H1 (cell line): ENCODE measurements around the gene NKPD1. TPM values are rescaled to one million over a fixed set of nuclear protein-coding genes. Genes with fewer than 3 reads are reported as not detected.

Source experiments
- CTCF ChIA-PET: fragments of 300-600 bp; sonication (Branson Sonifier 250); formaldehyde crosslinking; loops from one replicate; lab custom pipeline; 2021; ENCODE audit not compliant: partially characterized antibody; lab: Charles Lee
- POLR2A ChIA-PET: fragments of 300-600 bp; sonication (Branson Sonifier 250); formaldehyde crosslinking; loops from one replicate; lab custom pipeline; 2021; ENCODE audit warnings: inconsistent platforms; ENCODE audit not compliant: partially characterized antibody; lab: Charles Lee
- DNase-seq, 2 experiments: peaks; one replicate each; pipeline versions ENCODE4 v3.0.0 to v3.0.0-alpha.2; 2010 to 2022; ENCODE audit warnings: low spot score in 2 of 2, low read depth in 1 of 2, mixed read lengths in 1 of 2
- FAIRE-seq: peaks from 2 replicates; lab custom pipeline; 2011; peaks lifted over from hg19 to GRCh38; lab: Jason Lieb, UNC
- H2AFZ ChIP-seq: 2 replicates; pipeline ENCODE4 v1.8.1; 2012; ENCODE audit warnings: low read length, inconsistent platforms
- H2AK5ac ChIP-seq: 2 replicates; pipeline ENCODE4 v1.6.1; 2013; ENCODE audit warnings: low read depth, low read length
- H2BK120ac ChIP-seq: replicated peaks from 2 replicates; pipeline ENCODE3; 2013; ENCODE audit warnings: low read depth, low read length, inconsistent platforms
- H2BK12ac ChIP-seq: 2 replicates; pipeline ENCODE4 v1.6.1; 2013; ENCODE audit warnings: low read depth, low read length
- H2BK15ac ChIP-seq: 2 replicates; pipeline ENCODE4 v1.6.1; 2013; ENCODE audit warnings: low read length
- H2BK20ac ChIP-seq: 2 replicates; pipeline ENCODE4 v1.6.1; 2013; ENCODE audit warnings: low read length
- H2BK5ac ChIP-seq: 2 replicates; pipeline ENCODE4 v1.6.1; 2013; ENCODE audit warnings: low read depth, low read length
- H3K14ac ChIP-seq: 2 replicates; pipeline ENCODE4 v1.6.1; 2013; ENCODE audit warnings: inconsistent platforms; ENCODE audit not compliant: insufficient read length
- H3K18ac ChIP-seq: 2 replicates; pipeline ENCODE4 v1.6.1; 2013; ENCODE audit warnings: low read length; ENCODE audit errors: extremely low read depth
- H3K23ac ChIP-seq: 2 replicates; pipeline ENCODE4 v1.6.1; 2013; ENCODE audit warnings: inconsistent platforms; ENCODE audit not compliant: insufficient read length
- H3K23me2 ChIP-seq: 2 replicates; pipeline ENCODE4 v1.6.1; 2013; ENCODE audit warnings: low read depth, low read length
- H3K27ac ChIP-seq: 2 replicates; pipeline ENCODE4 v1.6.1; 2011; ENCODE audit warnings: low read depth, low read length, inconsistent platforms
- H3K27me3 ChIP-seq, 4 experiments: replicated peaks in 1 of 4; 1 replicate in 1 of 4; 2 replicates in 3 of 4; pipeline versions ENCODE4 v1.6.1 to v1.8.1; 2011 to 2013; ENCODE audit warnings: low read length in 3 of 4, mild to moderate bottlenecking in 3 of 4, inconsistent platforms in 2 of 4, mixed read lengths in 2 of 4, moderate library complexity in 1 of 4; ENCODE audit not compliant: control insufficient read depth in 3 of 4, insufficient read depth in 3 of 4; ENCODE audit errors: extremely low read depth in 1 of 4
- H3K36me3 ChIP-seq, 4 experiments: 2 replicates each; pipeline versions ENCODE4 v1.6.1 to v1.8.1; 2011 to 2013; ENCODE audit warnings: mild to moderate bottlenecking in 4 of 4, low read length in 3 of 4, moderate library complexity in 2 of 4, control low read depth in 1 of 4, inconsistent platforms in 1 of 4; ENCODE audit not compliant: insufficient read depth in 4 of 4, control insufficient read depth in 2 of 4
- H3K4ac ChIP-seq: replicated peaks from 2 replicates; pipeline ENCODE3; 2013; ENCODE audit warnings: low read length, low read depth, mixed read lengths, inconsistent platforms; ENCODE audit not compliant: insufficient read length
- H3K4me1 ChIP-seq, 4 experiments: replicated peaks in 1 of 4; 1 replicate in 1 of 4; 2 replicates in 3 of 4; pipeline versions ENCODE4 v1.6.1 to v1.8.1; 2011 to 2013; ENCODE audit warnings: low read length in 3 of 4, inconsistent platforms in 2 of 4, mixed read lengths in 1 of 4; ENCODE audit not compliant: insufficient read depth in 4 of 4, control insufficient read depth in 3 of 4
- H3K4me2 ChIP-seq, 2 experiments: 2 replicates each; pipeline versions ENCODE4 v1.6.1 to v1.8.1; 2011 to 2013; ENCODE audit warnings: low read depth in 2 of 2, low read length in 2 of 2, control low read depth in 1 of 2, inconsistent platforms in 1 of 2, mild to moderate bottlenecking in 1 of 2; ENCODE audit not compliant: insufficient read depth in 1 of 2
- H3K4me3 ChIP-seq, 4 experiments: fragments of 200-600, 300-600 bp in 1 of 4; sonication (generic), shearing (Covaris generic), sonication (Bioruptor Twin) in 1 of 4; 2 replicates each; pipeline versions ENCODE4 v1.5.1 to v1.8.1; 2011 to 2016; ENCODE audit warnings: low read length in 4 of 4, low read depth in 3 of 4, control low read depth in 2 of 4, inconsistent platforms in 2 of 4, mild to moderate bottlenecking in 2 of 4, mixed read lengths in 1 of 4, moderate library complexity in 1 of 4; ENCODE audit not compliant: insufficient read depth in 2 of 4; ENCODE audit errors: extremely low read depth in 1 of 4
- H3K56ac ChIP-seq: replicated peaks from 2 replicates; pipeline ENCODE3; 2013; ENCODE audit warnings: low read depth, mild to moderate bottlenecking, mixed read lengths, low read length, inconsistent platforms; ENCODE audit not compliant: insufficient read length
- H3K79me1 ChIP-seq: 2 replicates; pipeline ENCODE4 v1.6.1; 2013; ENCODE audit warnings: low read depth, low read length, control low read depth
- H3K79me2 ChIP-seq, 2 experiments: 2 replicates each; pipeline versions ENCODE4 v1.6.1 to v1.8.1; 2012 to 2013; ENCODE audit warnings: low read length in 2 of 2, mild to moderate bottlenecking in 2 of 2, inconsistent platforms in 1 of 2; ENCODE audit not compliant: insufficient read depth in 2 of 2, control insufficient read depth in 1 of 2
- H3K9ac ChIP-seq, 4 experiments: replicated peaks in 1 of 4; 1 replicate in 1 of 4; 2 replicates in 3 of 4; pipeline versions ENCODE4 v1.6.1 to v1.8.1; 2011 to 2013; ENCODE audit warnings: low read depth in 3 of 4, low read length in 3 of 4, control low read depth in 2 of 4, mild to moderate bottlenecking in 2 of 4, moderate library complexity in 2 of 4, inconsistent platforms in 1 of 4; ENCODE audit errors: extremely low read depth in 1 of 4
- H3K9me3 ChIP-seq, 2 experiments: 2 replicates each; pipeline versions ENCODE4 v1.6.1 to v1.8.1; 2012 to 2013; ENCODE audit warnings: mild to moderate bottlenecking in 2 of 2, moderate library complexity in 2 of 2, control low read depth in 1 of 2, inconsistent platforms in 1 of 2, low read depth in 1 of 2, low read length in 1 of 2, mixed read lengths in 1 of 2; ENCODE audit not compliant: insufficient read depth in 2 of 2
- H4K20me1 ChIP-seq, 2 experiments: replicated peaks in 1 of 2; 2 replicates each; pipeline versions ENCODE3 to v1.8.1; 2011 to 2013; ENCODE audit warnings: inconsistent platforms in 2 of 2, low read length in 2 of 2, mild to moderate bottlenecking in 1 of 2; ENCODE audit not compliant: insufficient read depth in 2 of 2, control insufficient read depth in 1 of 2
- H4K5ac ChIP-seq: 2 replicates; pipeline ENCODE4 v1.6.1; 2013; ENCODE audit warnings: low read length, low read depth, mixed read lengths, inconsistent platforms; ENCODE audit not compliant: insufficient read length
- H4K8ac ChIP-seq: 2 replicates; pipeline ENCODE4 v1.8.0; 2013; ENCODE audit warnings: mild to moderate bottlenecking, moderate library complexity, low read length, inconsistent platforms; ENCODE audit not compliant: insufficient read depth; ENCODE audit errors: extremely low read depth
- H4K91ac ChIP-seq: replicated peaks from 2 replicates; pipeline ENCODE3; 2013; ENCODE audit warnings: low read length, mixed read lengths, inconsistent platforms; ENCODE audit not compliant: insufficient read length
- ASH2L ChIP-seq: fragments of 200-600, 300-600 bp; sonication (generic); IDR thresholded peaks from one replicate; pipeline ENCODE4 v1.7.1; 2017; ENCODE audit warnings: low read length
- EZH2 ChIP-seq: fragments of 200-600 bp; sonication (generic); IDR thresholded peaks from 2 replicates; pipeline ENCODE4 v1.7.1; 2012; ENCODE audit warnings: low read depth, mild to moderate bottlenecking, moderate library complexity, low read length, inconsistent platforms; ENCODE audit not compliant: severe bottlenecking
- KDM1A ChIP-seq: fragments of 200-600, 300-600 bp; sonication (generic); IDR thresholded peaks from 2 replicates; pipeline ENCODE4 v1.7.1; 2016; ENCODE audit warnings: mild to moderate bottlenecking, low read length, borderline replicate concordance
- KDM5A ChIP-seq: fragments of 200-600 bp; IDR thresholded peaks from 2 replicates; pipeline ENCODE4 v1.7.1; 2012; ENCODE audit warnings: mild to moderate bottlenecking, low read length, inconsistent platforms, mixed read lengths
- POLR2AphosphoS5 ChIP-seq: IDR thresholded peaks from 2 replicates; pipeline ENCODE4 v1.6.1; 2011; ENCODE audit warnings: low read depth, low read length
- RNF2 ChIP-seq: fragments of 200-900, 300-1000 bp; sonication (generic); IDR thresholded peaks from 2 replicates; pipeline ENCODE4 v1.7.1; 2016; ENCODE audit warnings: borderline replicate concordance, low read depth, mild to moderate bottlenecking, antibody characterized with exemption, low read length; ENCODE audit not compliant: poor library complexity, severe bottlenecking; ENCODE audit errors: missing control alignments
- SIX5 ChIP-seq: IDR thresholded peaks from 2 replicates; pipeline ENCODE4 v1.6.1; 2011; ENCODE audit warnings: mild to moderate bottlenecking, low read depth, low read length
- SP1 ChIP-seq: IDR thresholded peaks from 2 replicates; pipeline ENCODE4 v1.6.1; 2011; ENCODE audit warnings: low read depth, low read length
- WGBS, 2 experiments: shearing (Covaris generic) in 1 of 2; methylation state at CpG; one replicate each; pipeline versions ENCODE4 v1.1.6 to v1.1.7; 2013 to 2015; ENCODE audit warnings: low lambda C conversion rate in 2 of 2, mixed read lengths in 2 of 2, inconsistent platforms in 1 of 2, low coverage in 1 of 2, missing lambda C conversion rate in 1 of 2; ENCODE audit not compliant: insufficient replicate concordance in 2 of 2, insufficient coverage in 1 of 2, insufficient read length in 1 of 2; ENCODE audit errors: extremely low coverage in 1 of 2, missing lambda C conversion rate in 1 of 2; 5-methylcytosine and 5-hydroxymethylcytosine counted together
- polyA plus RNA-seq, 7 experiments: library from polyadenylated mRNA; depleted of rRNA in 3 of 7; stranded (reverse) in 5 of 7; unstranded in 2 of 7; fragments of >200 nt in 5 of 7; fragments of 200-250 nt in 2 of 7; gene quantifications; 1 replicate in 5 of 7; 2 replicates in 1 of 7; 4 replicates in 1 of 7; pipeline versions ENCODE4 v1.2.1 to v1.2.3, GENCODE V29; 2011 to 2013; ENCODE audit warnings: missing spikeins in 2 of 7, mixed read lengths in 2 of 7
- total RNA-seq: library from RNA; stranded (reverse); fragmentation: NEBNext Ultra II Directional; extraction: Animal tissue kit (Norgen Biotek cat#: 25700); gene quantifications from 2 replicates; pipeline ENCODE4 v1.2.1, GENCODE V29; 2021
- TF ChIP-seq, protein P1 (sequence below): IDR thresholded peaks from 2 replicates; pipeline ENCODE4 v1.6.1; 2012; ENCODE audit warnings: inconsistent platforms
- TF ChIP-seq, protein P2 (sequence below): IDR thresholded peaks from 2 replicates; pipeline ENCODE4 v1.6.1; 2011; ENCODE audit warnings: low read length, improper control_type of control experiment

NKPD1 gene
- total and polyA plus RNA-seq, 2 of the 8 experiments (the other 6 are each of a cell fraction or from before 2014, with no cell fraction given) = 0.30 to 0.39 TPM

DNA sequence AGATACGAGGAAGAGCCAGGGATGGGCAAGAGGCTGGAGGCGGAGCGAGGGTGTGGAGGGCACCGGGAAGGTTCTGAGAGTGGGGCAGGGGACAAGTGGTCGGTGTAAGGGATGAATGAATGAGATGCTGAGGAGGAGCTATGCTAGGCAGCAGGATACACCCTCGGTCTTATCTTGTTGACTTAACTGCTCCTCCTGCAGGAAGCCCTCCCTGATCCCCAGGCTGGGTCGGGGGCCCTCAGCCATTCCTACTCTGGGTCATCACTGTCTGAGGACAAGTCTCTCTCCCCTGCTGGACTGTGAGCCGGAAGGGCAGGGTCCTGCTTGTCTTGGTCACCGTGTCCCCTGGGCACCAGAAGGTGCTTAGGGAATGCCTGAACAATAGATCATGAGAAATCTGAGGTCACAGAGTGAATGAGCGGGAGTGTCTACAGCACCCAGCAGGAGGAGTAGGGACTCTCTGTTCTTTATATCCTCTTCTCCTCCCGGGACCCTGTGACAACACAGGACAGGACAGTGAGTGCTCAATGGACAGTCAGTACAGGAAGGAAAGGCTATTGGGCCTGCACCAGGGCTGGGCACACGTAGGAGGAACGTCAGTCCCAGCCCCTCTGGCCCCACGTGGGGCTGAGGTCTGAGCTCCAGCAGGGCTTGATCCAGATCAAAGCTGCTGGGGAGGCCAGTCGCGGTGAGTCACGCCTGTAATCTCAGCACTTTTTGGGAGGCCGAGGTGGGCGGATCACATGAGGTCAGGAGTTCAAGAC lies 6.5 kb downstream of the NKPD1 start:
- Histone ChIP-seq H4K8ac (peak overlapping the region; percentile 8), H3K4ac (no peak overlapping the region), H3K27me3 (peaks cover 16 to 49% (median 40%) of the 10 kb centered on the region in 4 experiments), H3K23me2 (peaks cover 9% of the 10 kb centered on the region; the same call in 1 of the 2 replicates), H3K79me2 (no peaks in the 10 kb centered on the region), H3K36me3 (0 out of 8 replicates have a peak, but pooled peaks cover 0 to 2% (median 0%) of the 10 kb centered on the region in 4 experiments), H3K18ac (peak overlapping the region; percentile 95), H2BK15ac (no peak overlapping the region), H3K14ac (no peak overlapping the region), H4K5ac (no peak overlapping the region), H2BK12ac (no peak overlapping the region), H3K4me2 (peak overlapping the region; percentile 72 to 77), H3K23ac (no peak overlapping the region), H3K4me1 (peaks cover 0 to 13% (median 3%) of the 10 kb centered on the region in 4 experiments; a peak in 6 of 7 replicates), H4K91ac (no peak overlapping the region), H3K79me1 (no peaks in the 10 kb centered on the region), H3K9me3 (peaks cover 0 to 8% of the 10 kb centered on the region in 2 experiments; a peak in 1 of 4 replicates), H3K9ac (no peak overlapping the region), H3K27ac (no peak overlapping the region), H2BK20ac (no peak overlapping the region), H2BK120ac (no peak overlapping the region), H2BK5ac (no peak overlapping the region), H4K20me1 (peaks cover 0 to 14% of the 10 kb centered on the region in 2 experiments), H3K4me3 (peak overlapping the region; percentile 17 to 55 (median 29); a peak in 7 of 8 replicates), H3K56ac (no peak overlapping the region), H2AK5ac (no peak overlapping the region; the same call in 1 of the 2 replicates), H2AFZ (no peak overlapping the region)
- CTCF ChIA-PET = interaction anchor here (1.3 to 2.3 kb wide), 9 partner anchors 10 to 202 kb away, joined by 4 to 10 read pairs (median 5); partner anchors contain the start of genes BLOC1S3 and TRAPPC6A
- no peak for FAIRE-seq
- no peak for DNase-seq
- POLR2A ChIA-PET = interaction anchor here (0.6 to 3.5 kb wide), 12 partner anchors 11 to 465 kb away, joined by 3 to 21 read pairs (median 4); partner anchors contain the start of genes PPP1R37 and TRAPPC6A
- WGBS, 2 experiments = 70% methylated on average over 16 of the region's 19 CpGs; no CpG with 5 or more reads in 1 of the 2 experiments
- TF ChIP-seq, protein P1, sequence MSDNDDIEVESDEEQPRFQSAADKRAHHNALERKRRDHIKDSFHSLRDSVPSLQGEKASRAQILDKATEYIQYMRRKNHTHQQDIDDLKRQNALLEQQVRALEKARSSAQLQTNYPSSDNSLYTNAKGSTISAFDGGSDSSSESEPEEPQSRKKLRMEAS = no peak
- TF ChIP-seq ASH2L (no peak), SP1 (no peak), SIX5 (no peak), RNF2 (peak; percentile 4), KDM5A (no peak), POLR2AphosphoS5 (no peak), EZH2 (peak; percentile 6), KDM1A (no peak)
- TF ChIP-seq, protein P2, sequence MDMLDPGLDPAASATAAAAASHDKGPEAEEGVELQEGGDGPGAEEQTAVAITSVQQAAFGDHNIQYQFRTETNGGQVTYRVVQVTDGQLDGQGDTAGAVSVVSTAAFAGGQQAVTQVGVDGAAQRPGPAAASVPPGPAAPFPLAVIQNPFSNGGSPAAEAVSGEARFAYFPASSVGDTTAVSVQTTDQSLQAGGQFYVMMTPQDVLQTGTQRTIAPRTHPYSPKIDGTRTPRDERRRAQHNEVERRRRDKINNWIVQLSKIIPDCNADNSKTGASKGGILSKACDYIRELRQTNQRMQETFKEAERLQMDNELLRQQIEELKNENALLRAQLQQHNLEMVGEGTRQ = no peak
